Skeletal muscle satellite cell (primary cell): ENCODE data around the gene CHST11.

ENCODE experiments used
- H3K27me3 ChIP-seq: 2 replicates; pipeline ENCODE4 v1.7.0; 2013; ENCODE audit warnings: low read length; ENCODE audit not compliant: control insufficient read depth, insufficient read depth
- H3K36me3 ChIP-seq: 2 replicates; pipeline ENCODE4 v1.7.0; 2013; ENCODE audit warnings: mild to moderate bottlenecking, control low read depth, low read length; ENCODE audit not compliant: insufficient read depth
- H3K4me1 ChIP-seq: 2 replicates; pipeline ENCODE4 v1.7.0; 2013; ENCODE audit warnings: low read length; ENCODE audit not compliant: control insufficient read depth, insufficient read depth
- H3K4me2 ChIP-seq: 2 replicates; pipeline ENCODE4 v1.7.0; 2013; ENCODE audit warnings: mild to moderate bottlenecking, low read length
- H3K4me3 ChIP-seq: 2 replicates; pipeline ENCODE4 v1.7.0; 2013; ENCODE audit warnings: low read length
- H3K9ac ChIP-seq: 2 replicates; pipeline ENCODE4 v1.7.0; 2013; ENCODE audit warnings: mild to moderate bottlenecking, low read depth, low read length, moderate library complexity
- H3K9me3 ChIP-seq: replicated peaks from 2 replicates; pipeline ENCODE4 v1.7.0; 2013; ENCODE audit warnings: mild to moderate bottlenecking, control low read depth, low read length

CHST11 gene

DNA sequence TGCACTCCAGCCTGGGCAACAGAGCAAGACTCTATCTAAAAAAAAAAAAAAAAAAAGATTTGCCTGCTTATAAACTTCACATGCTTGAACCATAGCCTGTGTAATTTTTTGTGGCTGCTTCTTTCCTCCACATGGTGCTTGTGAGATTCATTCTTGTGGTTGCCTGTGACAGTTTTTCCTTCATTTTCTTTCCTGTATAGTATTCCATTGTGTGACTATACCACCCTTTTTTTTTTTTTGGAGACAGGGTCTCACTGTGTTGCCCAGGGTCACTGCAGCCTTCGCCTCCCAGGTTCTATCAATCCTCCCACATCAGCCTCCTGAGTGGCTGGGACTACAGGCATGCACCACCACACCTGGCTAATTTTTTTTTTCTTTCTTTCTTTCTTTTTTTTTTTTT, 22.6 kb upstream of the CHST11 start:
- Histone ChIP-seq H3K4me2 (no peak overlapping the region), H3K27me3 (peaks cover 18% of the 10 kb centered on the region), H3K36me3 (no peaks in the 10 kb centered on the region), H3K4me1 (no peaks in the 10 kb centered on the region), H3K4me3 (no peak overlapping the region), H3K9me3 (no peaks in the 10 kb centered on the region), H3K9ac (no peak overlapping the region)

DNA sequence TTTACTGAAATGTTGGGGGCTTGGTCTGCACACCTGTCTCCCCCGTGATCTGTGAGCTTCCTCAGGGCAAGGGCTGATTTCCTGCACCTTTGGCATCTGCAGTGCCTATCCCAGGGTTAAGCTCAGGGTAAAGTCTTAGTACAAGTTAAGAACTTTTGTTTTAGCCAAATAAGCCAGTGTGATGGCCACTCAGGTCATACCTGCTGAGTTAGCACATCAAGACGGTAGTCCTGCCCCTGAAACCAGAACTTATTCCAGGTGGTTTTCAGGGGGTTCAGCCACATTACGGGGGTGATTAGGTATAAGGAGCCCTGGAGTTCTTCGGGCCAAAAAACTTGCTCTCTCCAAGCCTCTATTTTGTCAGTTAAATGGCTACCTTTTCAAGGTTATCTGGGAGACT, 21.6 kb upstream of the CHST11 start:
- Histone ChIP-seq H3K36me3 (no peaks in the 10 kb centered on the region), H3K4me2 (no peak overlapping the region), H3K4me1 (no peaks in the 10 kb centered on the region), H3K9ac (no peak overlapping the region), H3K4me3 (no peak overlapping the region), H3K27me3 (peaks cover 18% of the 10 kb centered on the region), H3K9me3 (no peaks in the 10 kb centered on the region)

DNA sequence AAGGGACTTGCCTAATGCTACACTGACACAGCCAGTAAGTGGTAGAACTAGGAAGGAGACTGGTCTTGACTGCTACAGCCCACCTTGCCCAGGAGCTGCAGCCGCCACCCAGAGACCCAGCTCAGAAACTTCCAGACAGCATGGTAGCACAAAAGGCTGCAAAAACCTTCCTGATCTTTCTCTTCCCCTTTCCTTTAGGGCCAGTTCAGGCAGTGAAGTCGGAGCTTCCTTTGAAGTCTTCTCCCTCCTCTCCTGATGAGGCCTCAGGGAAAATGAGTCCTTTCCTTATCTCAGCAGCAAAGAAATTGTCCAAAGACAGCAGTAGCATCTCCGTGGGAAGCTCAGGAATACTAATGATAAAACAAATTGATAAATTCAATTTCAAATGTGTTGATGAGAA, 21.0 kb upstream of the CHST11 start:
- H3K36me3 ChIP-seq: no peaks in the 10 kb centered on the region
- no peak overlapping the region for H3K9ac ChIP-seq
- H3K4me2 ChIP-seq: no peak overlapping the region
- H3K4me1 ChIP-seq: no peaks in the 10 kb centered on the region
- no peak overlapping the region for H3K4me3 ChIP-seq
- H3K27me3 ChIP-seq: peaks cover 18% of the 10 kb centered on the region
- no peaks in the 10 kb centered on the region for H3K9me3 ChIP-seq

DNA sequence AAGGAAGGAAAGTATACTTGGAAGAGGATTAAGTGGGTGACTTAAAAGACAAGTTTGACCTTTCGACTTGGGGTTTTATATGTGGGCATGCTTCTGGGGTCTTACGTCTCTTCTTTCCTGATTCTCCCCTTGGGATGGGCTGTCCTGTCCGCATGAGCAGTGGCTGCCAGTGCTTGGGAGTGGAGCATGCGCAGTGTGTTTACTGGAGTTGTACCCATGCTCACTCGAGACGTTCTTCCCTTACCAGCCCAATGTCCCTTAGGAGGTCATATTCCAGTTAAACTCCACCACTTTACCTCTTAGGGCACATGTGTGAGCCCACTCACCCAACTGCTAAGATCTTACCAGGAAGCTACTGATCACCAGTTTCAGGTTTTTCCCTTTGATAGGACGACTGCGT, 20.0 kb upstream of the CHST11 start:
- no peaks in the 10 kb centered on the region for H3K36me3 ChIP-seq
- no peak overlapping the region for H3K4me3 ChIP-seq
- peaks cover 25% of the 10 kb centered on the region for H3K27me3 ChIP-seq
- no peak overlapping the region for H3K9ac ChIP-seq
- H3K4me1 ChIP-seq: no peaks in the 10 kb centered on the region
- H3K9me3 ChIP-seq: no peaks in the 10 kb centered on the region
- H3K4me2 ChIP-seq: no peak overlapping the region

DNA sequence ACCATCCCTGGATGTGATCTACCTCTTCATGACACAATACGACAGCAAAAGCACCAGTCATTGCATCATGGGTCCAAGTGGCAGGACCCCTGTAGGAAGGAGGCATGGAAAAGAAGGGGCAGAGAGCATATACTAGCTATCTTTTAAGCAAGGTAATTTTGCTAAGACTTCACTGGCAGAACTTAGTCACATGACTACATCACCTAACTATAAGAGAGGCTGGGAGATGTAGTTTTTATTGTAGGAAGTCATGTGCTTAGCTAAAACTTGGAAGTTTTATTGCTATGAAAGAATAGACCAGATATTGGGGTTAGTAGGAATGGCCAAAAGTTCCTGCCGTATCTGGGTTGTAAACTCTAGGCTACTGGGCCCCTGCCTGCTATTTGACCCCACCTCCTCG, 18.6 kb upstream of the CHST11 start:
- no peak overlapping the region for H3K9ac ChIP-seq
- H3K4me2 ChIP-seq: no peak overlapping the region
- no peaks in the 10 kb centered on the region for H3K4me1 ChIP-seq
- H3K4me3 ChIP-seq: no peak overlapping the region
- no peaks in the 10 kb centered on the region for H3K36me3 ChIP-seq
- H3K27me3 ChIP-seq: peaks cover 21% of the 10 kb centered on the region
- H3K9me3 ChIP-seq: no peaks in the 10 kb centered on the region

DNA sequence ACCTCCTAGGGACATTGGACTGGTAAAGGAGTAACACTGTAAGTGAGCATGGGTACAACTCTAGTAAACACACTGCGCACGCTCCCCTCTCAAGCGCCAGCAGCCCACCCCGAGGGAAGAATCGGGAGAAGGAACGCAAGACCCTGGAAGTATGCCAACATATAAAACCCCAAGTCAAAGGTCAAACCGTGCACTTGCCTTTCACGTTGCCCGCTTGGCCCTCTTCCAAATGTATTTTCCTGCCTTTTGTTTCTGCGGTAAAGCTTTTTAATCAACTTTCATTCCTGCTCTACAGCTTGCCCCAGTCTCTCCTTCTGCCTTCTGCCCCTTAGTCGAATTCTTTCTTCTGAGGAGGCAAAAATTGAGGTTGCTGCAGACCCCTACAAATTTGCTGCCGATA, 17.6 kb upstream of the CHST11 start:
- Histone ChIP-seq H3K4me2 (no peak overlapping the region), H3K9ac (no peak overlapping the region), H3K9me3 (no peaks in the 10 kb centered on the region), H3K27me3 (peaks cover 25% of the 10 kb centered on the region), H3K4me3 (no peak overlapping the region), H3K4me1 (no peaks in the 10 kb centered on the region), H3K36me3 (no peaks in the 10 kb centered on the region)

DNA sequence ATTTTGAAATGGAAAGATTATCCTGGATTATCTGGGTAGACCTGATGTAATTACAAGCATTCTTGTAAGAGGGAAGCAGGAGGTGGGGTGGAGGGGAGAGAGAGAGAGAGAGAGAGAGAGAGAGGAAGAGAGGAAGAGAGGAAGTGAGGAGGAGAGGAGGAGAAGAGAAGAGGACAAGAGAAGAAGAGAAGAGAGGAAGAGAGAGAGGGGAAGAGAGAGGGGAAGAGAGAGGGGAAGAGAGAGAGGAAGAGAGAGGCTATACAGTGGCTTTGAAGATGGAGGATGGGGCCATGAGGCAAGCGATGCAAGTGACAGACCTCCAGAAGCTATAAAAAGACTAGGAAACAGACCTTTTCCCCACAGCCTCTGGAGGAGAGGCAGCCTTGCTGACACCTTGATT, 13.7 kb upstream of the CHST11 start:
- Histone ChIP-seq H3K4me3 (no peak overlapping the region), H3K9me3 (no peaks in the 10 kb centered on the region), H3K4me2 (no peak overlapping the region), H3K4me1 (no peaks in the 10 kb centered on the region), H3K9ac (no peak overlapping the region), H3K27me3 (peaks cover 14% of the 10 kb centered on the region), H3K36me3 (no peaks in the 10 kb centered on the region)

DNA sequence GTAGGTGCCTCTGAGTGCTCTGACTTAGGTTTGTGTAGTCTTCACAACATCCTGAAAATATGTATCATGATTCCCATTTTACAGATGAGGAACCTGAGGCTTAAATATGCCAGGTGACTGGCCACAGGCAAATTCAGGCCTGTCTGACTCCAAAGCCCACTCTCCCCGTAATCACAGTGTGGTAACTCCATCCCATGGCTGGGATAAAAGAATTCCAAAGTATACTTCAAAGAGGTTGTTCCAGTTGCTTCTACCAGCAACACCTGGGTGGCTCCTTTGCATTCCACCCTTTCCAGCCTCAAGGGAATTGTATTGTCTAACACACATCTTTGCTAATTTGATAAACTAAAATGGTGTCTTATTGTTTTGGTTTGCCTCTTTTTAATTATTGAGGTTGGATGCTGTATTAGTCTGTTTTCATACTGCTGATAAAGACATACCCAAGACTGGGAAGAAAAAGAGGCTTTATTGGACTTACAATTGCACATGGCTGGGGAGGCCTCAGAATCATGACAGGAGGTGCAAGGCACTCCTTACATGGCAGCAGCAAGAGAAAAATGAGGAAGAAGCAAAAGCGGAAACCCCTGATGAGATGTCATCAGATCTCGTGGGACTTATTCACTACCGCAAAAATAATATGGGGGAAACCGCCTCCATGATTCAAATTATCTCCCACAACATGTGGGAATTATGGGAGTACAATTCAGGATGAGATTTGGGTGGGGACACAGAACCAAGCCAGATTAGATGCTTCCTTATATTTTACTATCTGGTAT, 9.9 kb upstream of the CHST11 start:
- Histone ChIP-seq H3K4me3 (no peak overlapping the region), H3K9ac (no peak overlapping the region), H3K9me3 (no peaks in the 10 kb centered on the region), H3K4me2 (no peak overlapping the region), H3K27me3 (peaks cover 4% of the 10 kb centered on the region), H3K4me1 (no peaks in the 10 kb centered on the region), H3K36me3 (no peaks in the 10 kb centered on the region)

DNA sequence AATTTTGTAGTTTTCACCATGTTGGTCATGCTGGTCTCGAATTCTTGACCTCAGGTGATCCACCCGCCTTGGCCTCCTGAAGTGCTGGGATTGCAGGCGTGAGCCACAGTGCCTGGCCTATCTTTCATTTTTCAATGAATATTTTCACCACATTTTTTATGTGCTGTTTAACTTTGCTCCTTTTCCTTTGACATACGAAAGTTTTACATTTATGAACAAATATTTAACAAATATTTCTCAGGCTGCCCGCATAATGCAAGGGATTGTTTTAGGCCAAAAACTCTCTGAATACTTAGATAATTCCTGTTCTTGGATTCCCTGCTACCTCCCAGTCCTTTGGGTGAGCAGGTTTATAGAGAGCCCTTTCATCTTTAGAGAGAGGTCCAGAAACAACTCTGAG, 8.7 kb upstream of the CHST11 start:
- Histone ChIP-seq H3K36me3 (no peaks in the 10 kb centered on the region), H3K9ac (no peak overlapping the region), H3K4me3 (no peak overlapping the region), H3K4me1 (no peaks in the 10 kb centered on the region), H3K9me3 (no peaks in the 10 kb centered on the region), H3K27me3 (peaks cover 4% of the 10 kb centered on the region), H3K4me2 (no peak overlapping the region)

DNA sequence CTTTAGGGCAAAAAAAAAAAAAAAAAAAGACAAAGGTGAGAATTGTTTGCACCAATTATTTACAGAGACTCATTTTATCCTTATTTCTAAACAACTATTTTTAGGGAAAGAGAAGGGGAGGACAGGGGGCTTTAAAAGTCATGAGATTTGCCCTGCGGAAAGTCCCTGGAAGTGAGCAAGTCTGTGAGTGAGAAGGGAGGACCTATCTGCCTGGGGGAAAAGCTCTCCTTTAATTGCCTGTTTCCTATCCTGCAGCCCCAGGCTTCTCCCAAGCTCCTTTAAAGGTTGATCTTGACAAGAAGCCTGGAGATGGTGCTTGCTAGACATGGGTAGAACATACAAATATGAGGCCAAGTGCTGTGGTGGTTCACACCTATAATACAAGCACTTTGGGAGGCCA, 8.3 kb upstream of the CHST11 start:
- Histone ChIP-seq H3K4me2 (no peak overlapping the region), H3K27me3 (peaks cover 4% of the 10 kb centered on the region), H3K9ac (no peak overlapping the region), H3K36me3 (no peaks in the 10 kb centered on the region), H3K4me3 (no peak overlapping the region), H3K9me3 (no peaks in the 10 kb centered on the region), H3K4me1 (no peaks in the 10 kb centered on the region)

DNA sequence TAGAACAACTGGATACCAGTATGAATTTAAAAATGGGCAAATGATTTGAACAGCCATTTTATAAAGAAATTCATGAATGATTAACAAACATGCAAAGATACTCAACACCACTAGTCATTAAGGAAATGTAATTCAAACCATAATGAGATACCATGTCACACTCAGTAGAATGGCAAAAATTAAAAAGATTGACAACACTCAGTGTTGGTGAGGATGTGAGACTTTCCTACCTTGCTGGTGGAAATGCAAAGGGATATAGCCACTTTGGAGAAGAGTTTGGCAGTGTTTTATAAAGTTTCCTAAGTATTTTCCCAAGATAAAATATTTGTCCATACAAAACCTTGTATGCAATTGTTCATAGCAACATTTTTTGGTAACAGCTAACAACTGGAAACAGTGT, 6.0 kb upstream of the CHST11 start:
- no peak overlapping the region for H3K4me2 ChIP-seq
- no peaks in the 10 kb centered on the region for H3K27me3 ChIP-seq
- H3K9me3 ChIP-seq: no peaks in the 10 kb centered on the region
- H3K36me3 ChIP-seq: no peaks in the 10 kb centered on the region
- H3K4me3 ChIP-seq: no peak overlapping the region
- H3K4me1 ChIP-seq: peaks cover 11% of the 10 kb centered on the region
- no peak overlapping the region for H3K9ac ChIP-seq

DNA sequence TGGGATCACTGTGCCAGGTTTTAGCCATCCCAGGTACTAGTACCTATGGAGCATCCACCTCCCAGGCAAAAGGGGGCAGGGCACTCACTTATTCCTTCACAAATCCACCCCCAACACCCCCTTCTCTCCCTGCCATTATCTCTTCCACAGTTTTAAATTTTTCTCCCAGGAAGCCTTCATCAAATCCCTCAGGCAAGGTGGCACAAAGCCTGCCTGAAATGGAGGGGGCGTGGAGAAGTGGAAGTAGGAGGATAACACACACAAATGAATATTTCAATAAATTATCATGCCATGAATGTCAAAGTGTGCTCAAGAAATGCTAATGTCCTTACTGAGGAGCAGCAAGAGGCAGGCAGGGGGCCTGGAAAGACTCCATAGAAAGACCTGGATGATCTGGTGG, 4.7 kb upstream of the CHST11 start:
- no peaks in the 10 kb centered on the region for H3K9me3 ChIP-seq
- no peaks in the 10 kb centered on the region for H3K36me3 ChIP-seq
- no peak overlapping the region for H3K4me3 ChIP-seq
- peaks cover 17% of the 10 kb centered on the region for H3K4me1 ChIP-seq
- no peak overlapping the region for H3K9ac ChIP-seq
- H3K4me2 ChIP-seq: no peak overlapping the region
- H3K27me3 ChIP-seq: no peaks in the 10 kb centered on the region
